HCT116 (cell line): ENCODE measurements around the gene ZNF423. TPM values are rescaled to one million over a fixed set of nuclear protein-coding genes. Genes with fewer than 3 reads are reported as not detected.

ENCODE experiments used
- ATAC-seq: fragments of 200-7000 bp; cut with Tn5 transposase; 2 replicates; pipeline ENCODE4 v1.9.1; 2020; ENCODE audit warnings: mild to moderate bottlenecking, moderate library complexity
- BruUV-seq: library from RNA; stranded (reverse); fragments of 400-500 nt; replicated peaks from 2 replicates; lab custom pipeline; 2021; lab: Mats Ljungman, UMichigan
- CTCF ChIA-PET: fragments of 300-600 bp; sonication (Branson Sonifier 250); formaldehyde crosslinking; loops from one replicate; lab custom pipeline; 2021; ENCODE audit warnings: antibody characterized with exemption; lab: Charles Lee
- POLR2A ChIA-PET: fragments of 300-600, 350-600 bp; sonication (Branson Sonifier 250); formaldehyde crosslinking; loops from one replicate; lab custom pipeline; 2021; ENCODE audit warnings: antibody characterized with exemption; lab: Charles Lee
- RAD21 ChIA-PET, 2 experiments: fragments of 300-600 bp; sonication (Branson Sonifier 250); formaldehyde crosslinking; loops; one replicate each; lab custom pipeline; 2023; ENCODE audit warnings: low total read pairs in 2 of 2; ENCODE audit not compliant: uncharacterized antibody in 2 of 2, unreplicated experiment in 2 of 2, low non-redundant PET in 1 of 2; lab: Charles Lee
- DNase-seq: peaks from one replicate; pipeline ENCODE4 v3.0.0-alpha.2; 2010; ENCODE audit warnings: low read depth, low spot score
- H2AFZ ChIP-seq: fragments of 200-600 bp; shearing (Covaris generic), sonication (generic); 2 replicates; pipeline ENCODE4 v1.6.1; 2017; ENCODE audit warnings: low read depth, mixed run types, mixed read lengths, antibody characterized with exemption, low read length; ENCODE audit not compliant: poor library complexity, severe bottlenecking
- H3K27ac ChIP-seq: 2 replicates; pipeline ENCODE4 v1.5.1; 2012; ENCODE audit warnings: low read depth, low read length
- H3K27me3 ChIP-seq: fragments of 200-600 bp; sonication (generic); 2 replicates; pipeline ENCODE4 v1.6.1; 2016; ENCODE audit warnings: mixed run types, low read length, mixed read lengths; ENCODE audit not compliant: insufficient read depth
- H3K36me3 ChIP-seq, 2 experiments: fragments of 200-500 bp in 1 of 2; fragments of 200-600 bp in 1 of 2; sonication (Bioruptor generic) in 1 of 2; sonication (generic) in 1 of 2; 2 replicates each; pipeline versions ENCODE4 v1.5.1 to v1.6.1; 2014 to 2016; ENCODE audit warnings: low read length in 2 of 2, inconsistent platforms in 1 of 2, mixed read lengths in 1 of 2, mixed run types in 1 of 2; ENCODE audit not compliant: insufficient read depth in 2 of 2, control insufficient read depth in 1 of 2
- H3K4me1 ChIP-seq, 2 experiments: fragments of 200-600 bp in 1 of 2; sonication (generic) in 1 of 2; 2 replicates each; pipeline versions ENCODE4 v1.5.1 to v1.6.1; 2012 to 2017; ENCODE audit warnings: low read length in 2 of 2, inconsistent platforms in 1 of 2, mild to moderate bottlenecking in 1 of 2, mixed read lengths in 1 of 2, mixed run types in 1 of 2, moderate library complexity in 1 of 2; ENCODE audit not compliant: insufficient read depth in 2 of 2, control insufficient read depth in 1 of 2
- H3K4me2 ChIP-seq: fragments of 200-600 bp; sonication (generic); 2 replicates; pipeline ENCODE4 v1.6.1; 2017; ENCODE audit warnings: mixed run types, low read length, mixed read lengths
- H3K4me3 ChIP-seq, 2 experiments: fragments of 200-600 bp in 1 of 2; sonication (generic) in 1 of 2; replicated peaks in 1 of 2; 2 replicates each; pipeline ENCODE4 v1.5.1; 2011 to 2016; ENCODE audit warnings: low read length in 2 of 2, control low read depth in 1 of 2, low read depth in 1 of 2, mild to moderate bottlenecking in 1 of 2, mixed read lengths in 1 of 2, mixed run types in 1 of 2
- H3K79me2 ChIP-seq: fragments of 200-600 bp; sonication (generic); 2 replicates; pipeline ENCODE4 v1.6.1; 2017; ENCODE audit warnings: mild to moderate bottlenecking, mixed run types, low read length, moderate library complexity, mixed read lengths; ENCODE audit not compliant: insufficient read depth
- H3K9ac ChIP-seq: fragments of 200-600 bp; sonication (generic); 2 replicates; pipeline ENCODE4 v1.6.1; 2016; ENCODE audit warnings: low read length, mixed read lengths
- H3K9me2 ChIP-seq: fragments of 200-600 bp; sonication (generic), shearing (Covaris generic); 2 replicates; pipeline ENCODE4 v1.6.1; 2017; ENCODE audit warnings: mixed run types, mild to moderate bottlenecking, moderate library complexity; ENCODE audit not compliant: insufficient read depth
- H3K9me3 ChIP-seq, 2 experiments: fragments of 200-500 bp in 1 of 2; fragments of 200-600 bp in 1 of 2; sonication (Bioruptor generic) in 1 of 2; sonication (generic) in 1 of 2; 2 replicates each; pipeline ENCODE4 v1.6.1; 2014 to 2017; ENCODE audit warnings: low read length in 2 of 2, mixed read lengths in 2 of 2, inconsistent platforms in 1 of 2, low read depth in 1 of 2, mild to moderate bottlenecking in 1 of 2, mixed run types in 1 of 2, moderate library complexity in 1 of 2; ENCODE audit not compliant: control insufficient read depth in 1 of 2, insufficient read depth in 1 of 2
- H4K20me1 ChIP-seq: fragments of 200-600 bp; sonication (generic), shearing (Covaris generic); 2 replicates; pipeline ENCODE4 v1.6.1; 2017; ENCODE audit warnings: mixed run types, mild to moderate bottlenecking, moderate library complexity; ENCODE audit not compliant: insufficient read depth
- CBX3 ChIP-seq: IDR thresholded peaks from 2 replicates; pipeline ENCODE4 v1.6.1; 2012; ENCODE audit warnings: low read depth
- EZH2 ChIP-seq: fragments of 200-600 bp; sonication (generic); IDR thresholded peaks from 2 replicates; pipeline ENCODE4 v1.6.1; 2017; ENCODE audit warnings: antibody characterized with exemption, mixed run types
- EZH2phosphoT487 ChIP-seq: fragments of 200-600 bp; IDR thresholded peaks from 2 replicates; pipeline ENCODE4 v1.6.1; 2018; ENCODE audit warnings: antibody characterized with exemption, borderline replicate concordance
- FOSL1 ChIP-seq: IDR thresholded peaks from 2 replicates; pipeline ENCODE4 v1.6.1; 2012; ENCODE audit warnings: low read depth
- JUND ChIP-seq: IDR thresholded peaks from 2 replicates; pipeline ENCODE4 v1.6.1; 2012
- MAX ChIP-seq: IDR thresholded peaks from 2 replicates; pipeline ENCODE4 v1.6.1; 2012
- POLR2A ChIP-seq: IDR thresholded peaks from 2 replicates; pipeline ENCODE4 v1.7.0; 2011; ENCODE audit warnings: borderline replicate concordance; ENCODE audit not compliant: insufficient read depth, insufficient read length; ENCODE audit errors: extremely low read depth
- POLR2AphosphoS5 ChIP-seq: IDR thresholded peaks from 2 replicates; pipeline ENCODE4 v1.6.1; 2011; ENCODE audit warnings: mild to moderate bottlenecking, low read depth, low read length, moderate library complexity
- RAD21 ChIP-seq: IDR thresholded peaks from 2 replicates; pipeline ENCODE4 v1.6.1; 2012; ENCODE audit warnings: low read depth, mild to moderate bottlenecking
- SIN3A ChIP-seq: IDR thresholded peaks from 2 replicates; pipeline ENCODE4 v1.6.1; 2012; ENCODE audit warnings: low read depth
- SP1 ChIP-seq: IDR thresholded peaks from 2 replicates; pipeline ENCODE4 v1.6.1; 2012; ENCODE audit warnings: low read depth
- SRF ChIP-seq: IDR thresholded peaks from 2 replicates; pipeline ENCODE4 v1.6.1; 2012; ENCODE audit warnings: low read depth
- TCF7L2 ChIP-seq: IDR thresholded peaks from 2 replicates; pipeline ENCODE4 v1.7.0; 2011; ENCODE audit warnings: borderline replicate concordance, inconsistent platforms; ENCODE audit not compliant: insufficient read depth, insufficient read length; ENCODE audit errors: extremely low read depth
- YY1 ChIP-seq: IDR thresholded peaks from 2 replicates; pipeline ENCODE4 v1.6.1; 2011; ENCODE audit warnings: low read length, low read depth, moderate library complexity, mild to moderate bottlenecking; ENCODE audit not compliant: insufficient replicate concordance; ENCODE audit errors: extremely low read depth
- ZFX ChIP-seq: fragments of 450-650 bp; IDR thresholded peaks from 2 replicates; pipeline ENCODE4 v1.6.1; 2017
- ZNF274 ChIP-seq: fragments of 200-500 bp; sonication (Bioruptor generic); IDR thresholded peaks from 2 replicates; pipeline ENCODE4 v1.6.1; 2014; ENCODE audit warnings: mild to moderate bottlenecking, low read depth, low read length, inconsistent platforms
- intact Hi-C: fragments of 100-400 bp; cut with micrococcal nuclease; formaldehyde crosslinking; loops from 2 replicates; pipeline ENCODE4 v1.10.0; 2022
- total RNA-seq: library from RNA; stranded (reverse); gene quantifications from one replicate; pipeline ENCODE4 v1.2.1, GENCODE V29; 2021; ENCODE audit not compliant: unreplicated experiment
- TF ChIP-seq, protein P1 (sequence below): IDR thresholded peaks from 2 replicates; pipeline ENCODE4 v1.6.1; 2012
- TF ChIP-seq, protein P2 (sequence below), 3 experiments: fragments of 200-600 bp in 1 of 3; sonication (generic) in 1 of 3; IDR thresholded peaks in 2 of 3; conservative IDR thresholded peaks in 1 of 3; 2 replicates each; pipeline ENCODE4 v1.5.1; 2012 to 2017; ENCODE audit warnings: low read depth in 2 of 3, low read length in 2 of 3, antibody characterized with exemption in 1 of 3, borderline replicate concordance in 1 of 3, control low read depth in 1 of 3, mild to moderate bottlenecking in 1 of 3, mixed read lengths in 1 of 3, mixed run types in 1 of 3, moderate library complexity in 1 of 3; ENCODE audit not compliant: insufficient read depth in 1 of 3

The ZNF423 gene
- total RNA-seq, 1 experiment from 2014 or later = 0.22 TPM

- no peaks in the 10 kb centered on the region for H3K9me2 ChIP-seq
- no peaks in the 10 kb centered on the region for H3K79me2 ChIP-seq
- ATAC-seq = no peak
- H3K4me1 ChIP-seq = peaks cover 0 to 6% of the 10 kb centered on the region in 2 experiments; a peak in 1 of 4 replicates
- ChIA-PET RAD21 (no interaction called here), CTCF (interaction anchor here (0.9 kb wide), 1 partner anchor 9 kb away, joined by 3 read pairs; no protein-coding TSS in a partner anchor), POLR2A (no interaction called here)
- no peaks in the 10 kb centered on the region for H4K20me1 ChIP-seq
- BruUV-seq = no TSS peak
- no peak overlapping the region for H3K4me3 ChIP-seq
- H3K27ac ChIP-seq = no peak overlapping the region
- no peak overlapping the region for H3K9ac ChIP-seq
- intact Hi-C loops = no loop called here
- TF ChIP-seq JUND = no peak
- TF ChIP-seq SIN3A = no peak
- TF ChIP-seq, protein P1, sequence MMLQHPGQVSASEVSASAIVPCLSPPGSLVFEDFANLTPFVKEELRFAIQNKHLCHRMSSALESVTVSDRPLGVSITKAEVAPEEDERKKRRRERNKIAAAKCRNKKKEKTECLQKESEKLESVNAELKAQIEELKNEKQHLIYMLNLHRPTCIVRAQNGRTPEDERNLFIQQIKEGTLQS = no peak
- TF ChIP-seq MAX = no peak
- TF ChIP-seq FOSL1 = no peak
- no peak for TF ChIP-seq POLR2AphosphoS5
- no peak for TF ChIP-seq SP1
- no peak for TF ChIP-seq CBX3
- no peak for TF ChIP-seq TCF7L2
- peaks cover 11% of the 10 kb centered on the region for H3K27me3 ChIP-seq
- no peak for DNase-seq
- H3K36me3 ChIP-seq = no peaks in the 10 kb centered on the region
- no peak overlapping the region for H3K4me2 ChIP-seq
- H2AFZ ChIP-seq = no peak overlapping the region
- no peaks in the 10 kb centered on the region for H3K9me3 ChIP-seq
These were observed 373.2 kb downstream of the ZNF423 start for GRCh38 chr16:49482690-49483089.

DNA sequence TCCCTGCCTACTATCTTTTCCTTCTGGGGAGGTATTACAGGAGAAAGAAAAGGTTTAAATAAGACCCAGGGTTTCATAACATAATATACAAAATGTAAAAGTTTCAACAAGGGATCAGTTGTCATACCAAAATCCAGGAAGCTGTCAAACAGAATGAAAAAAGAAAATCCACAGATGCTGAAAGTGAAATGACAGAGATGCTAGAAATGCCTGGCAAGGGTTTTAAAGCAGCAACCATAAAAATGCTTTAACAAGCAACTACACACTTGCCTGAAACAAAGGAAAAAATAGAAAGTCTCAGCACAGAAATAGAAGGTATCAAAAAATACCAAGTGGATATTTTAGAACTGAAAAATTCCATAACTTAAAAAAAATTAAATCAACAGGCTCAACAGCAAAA lies 377.3 kb downstream of the ZNF423 start:
- POLR2A ChIA-PET = no interaction called here
- no peaks in the 10 kb centered on the region for H3K9me3 ChIP-seq
- H3K36me3 ChIP-seq = no peaks in the 10 kb centered on the region
- no peak overlapping the region for H3K27ac ChIP-seq
- no peak for ATAC-seq
- H3K79me2 ChIP-seq = no peaks in the 10 kb centered on the region
- H4K20me1 ChIP-seq = no peaks in the 10 kb centered on the region
- RAD21 ChIA-PET = no interaction called here
- peaks cover 14% of the 10 kb centered on the region for H3K27me3 ChIP-seq
- CTCF ChIA-PET = no interaction called here
- H3K4me1 ChIP-seq = no peaks in the 10 kb centered on the region
- H3K4me2 ChIP-seq = no peak overlapping the region
- BruUV-seq = no TSS peak
- H2AFZ ChIP-seq = no peak overlapping the region
- H3K9ac ChIP-seq = no peak overlapping the region
- intact Hi-C loops = no loop called here
- no peaks in the 10 kb centered on the region for H3K9me2 ChIP-seq
- DNase-seq = no peak
- H3K4me3 ChIP-seq = no peak overlapping the region
- TF ChIP-seq, protein P1 = no peak
- TF ChIP-seq FOSL1 = no peak
- no peak for TF ChIP-seq CBX3
- TF ChIP-seq RAD21 = no peak
- no peak for TF ChIP-seq TCF7L2
- TF ChIP-seq POLR2AphosphoS5 = no peak
- no peak for TF ChIP-seq POLR2A
- TF ChIP-seq, protein P2, sequence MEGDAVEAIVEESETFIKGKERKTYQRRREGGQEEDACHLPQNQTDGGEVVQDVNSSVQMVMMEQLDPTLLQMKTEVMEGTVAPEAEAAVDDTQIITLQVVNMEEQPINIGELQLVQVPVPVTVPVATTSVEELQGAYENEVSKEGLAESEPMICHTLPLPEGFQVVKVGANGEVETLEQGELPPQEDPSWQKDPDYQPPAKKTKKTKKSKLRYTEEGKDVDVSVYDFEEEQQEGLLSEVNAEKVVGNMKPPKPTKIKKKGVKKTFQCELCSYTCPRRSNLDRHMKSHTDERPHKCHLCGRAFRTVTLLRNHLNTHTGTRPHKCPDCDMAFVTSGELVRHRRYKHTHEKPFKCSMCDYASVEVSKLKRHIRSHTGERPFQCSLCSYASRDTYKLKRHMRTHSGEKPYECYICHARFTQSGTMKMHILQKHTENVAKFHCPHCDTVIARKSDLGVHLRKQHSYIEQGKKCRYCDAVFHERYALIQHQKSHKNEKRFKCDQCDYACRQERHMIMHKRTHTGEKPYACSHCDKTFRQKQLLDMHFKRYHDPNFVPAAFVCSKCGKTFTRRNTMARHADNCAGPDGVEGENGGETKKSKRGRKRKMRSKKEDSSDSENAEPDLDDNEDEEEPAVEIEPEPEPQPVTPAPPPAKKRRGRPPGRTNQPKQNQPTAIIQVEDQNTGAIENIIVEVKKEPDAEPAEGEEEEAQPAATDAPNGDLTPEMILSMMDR (IDR thresholded peaks at IDR 0.05 in 2 of 3, conservative IDR thresholded peaks at IDR 0.05 in 1 of 3; ENCODE audit: borderline replicate concordance in 1 of 3, insufficient read depth in 1 of 3, low read depth in 2 of 3, low read length in 2 of 3) = no peak
- no peak for TF ChIP-seq EZH2
- TF ChIP-seq EZH2phosphoT487 = no peak
- no peak for TF ChIP-seq JUND
- no peak for TF ChIP-seq ZFX
- no peak for TF ChIP-seq SP1
- no peak for TF ChIP-seq YY1
- no peak for TF ChIP-seq SRF
- TF ChIP-seq ZNF274 = no peak
- TF ChIP-seq SIN3A = no peak
